HG03469 (cell line): ENCODE data around the gene EHMT1.

Experiments used
- ATAC-seq: cut with Tn5 transposase; IDR thresholded peaks from one replicate; pipeline ENCODE4 v1.9.1; 2021; ENCODE audit warnings: mild to moderate bottlenecking, moderate library complexity, moderate number of reproducible peaks; ENCODE audit not compliant: unreplicated experiment

Gene EHMT1

GRCh38 chr9:137781906-137782585, 163.2 kb downstream of the EHMT1 start:
- no peak for ATAC-seq

GRCh38 chr9:137783521-137783920, 164.7 kb downstream of the EHMT1 start:
- no peak for ATAC-seq

GRCh38 chr9:137784046-137784445, 165.2 kb downstream of the EHMT1 start:
- ATAC-seq: no peak

GRCh38 chr9:137784641-137785513, 166.1 kb downstream of the EHMT1 start:
- ATAC-seq: no peak

GRCh38 chr9:137785704-137786161, 166.9 kb downstream of the EHMT1 start:
- no peak for ATAC-seq

GRCh38 chr9:137786511-137786920, 167.7 kb downstream of the EHMT1 start:
- ATAC-seq: no peak

- no peak for ATAC-seq
Measured at GRCh38 chr9:137787381-137787780, 168.6 kb downstream of the EHMT1 start.

- no peak for ATAC-seq
Measured at GRCh38 chr9:137787786-137788505, 169.1 kb downstream of the EHMT1 start.

GRCh38 chr9:137788561-137789294, 169.9 kb downstream of the EHMT1 start:
- ATAC-seq: no peak

GRCh38 chr9:137789295-137789895, 170.6 kb downstream of the EHMT1 start:
- no peak for ATAC-seq

GRCh38 chr9:137791947-137792346, 173.1 kb downstream of the EHMT1 start:
- ATAC-seq: no peak

- ATAC-seq: no peak
Measured at GRCh38 chr9:137793196-137793841, 174.5 kb downstream of the EHMT1 start.

- ATAC-seq: no peak
Measured at GRCh38 chr9:137795156-137795666, 176.4 kb downstream of the EHMT1 start.

GRCh38 chr9:137797206-137798120, 178.7 kb downstream of the EHMT1 start:
- ATAC-seq: no peak

GRCh38 chr9:137798142-137798541, 179.3 kb downstream of the EHMT1 start:
- ATAC-seq: no peak

GRCh38 chr9:137798901-137799629, 180.3 kb downstream of the EHMT1 start:
- no peak for ATAC-seq

- no peak for ATAC-seq
Measured at GRCh38 chr9:137799630-137799983, 180.8 kb downstream of the EHMT1 start.
